GM18508 (cell line): ENCODE results near the gene KCND3.

Source experiments
- ATAC-seq: cut with Tn5 transposase; IDR thresholded peaks from one replicate; pipeline ENCODE4 v1.9.1; 2021; ENCODE audit warnings: moderate number of reproducible peaks; ENCODE audit not compliant: insufficient read depth, unreplicated experiment

Gene KCND3

DNA sequence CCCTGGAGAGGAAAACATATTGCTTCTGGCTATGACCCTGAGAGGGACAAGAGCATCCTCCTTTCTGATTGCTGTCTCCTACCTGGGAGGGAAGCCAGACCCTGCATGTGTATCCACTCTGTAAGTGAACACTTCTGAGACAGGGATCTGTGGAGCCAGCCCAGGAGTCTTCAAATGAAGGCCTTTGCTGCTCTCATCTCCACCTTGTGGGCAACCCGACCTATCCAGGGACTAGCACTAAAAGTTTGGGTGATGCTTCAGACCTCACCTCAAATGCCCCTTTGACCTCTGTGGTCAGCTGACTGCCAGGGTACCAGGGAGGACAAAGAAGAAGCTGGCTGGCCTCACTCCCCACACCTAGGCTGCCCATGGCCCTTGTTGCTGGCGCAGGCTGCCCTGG is 64.7 kb downstream of the KCND3 start:
- ATAC-seq, result no peak

DNA sequence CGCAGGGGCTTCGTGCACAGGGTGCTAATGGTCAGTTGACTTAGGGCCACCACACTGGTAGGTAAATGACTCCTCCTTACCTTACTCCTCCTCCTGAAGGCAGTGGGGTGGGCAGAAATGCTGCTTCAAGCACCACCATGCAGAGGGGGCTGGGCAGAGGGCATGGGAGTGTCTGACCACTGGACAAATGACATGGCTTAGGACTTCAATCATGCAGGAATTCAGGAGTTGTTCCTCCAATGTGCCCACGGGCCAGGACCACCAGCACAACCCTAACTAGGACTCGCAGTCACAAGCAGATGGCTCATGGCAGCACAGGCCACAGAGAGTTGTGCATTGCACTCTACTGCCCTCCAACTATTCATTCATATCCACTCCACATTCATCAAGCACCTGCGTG is 65.7 kb downstream of the KCND3 start:
- no peak for ATAC-seq

DNA sequence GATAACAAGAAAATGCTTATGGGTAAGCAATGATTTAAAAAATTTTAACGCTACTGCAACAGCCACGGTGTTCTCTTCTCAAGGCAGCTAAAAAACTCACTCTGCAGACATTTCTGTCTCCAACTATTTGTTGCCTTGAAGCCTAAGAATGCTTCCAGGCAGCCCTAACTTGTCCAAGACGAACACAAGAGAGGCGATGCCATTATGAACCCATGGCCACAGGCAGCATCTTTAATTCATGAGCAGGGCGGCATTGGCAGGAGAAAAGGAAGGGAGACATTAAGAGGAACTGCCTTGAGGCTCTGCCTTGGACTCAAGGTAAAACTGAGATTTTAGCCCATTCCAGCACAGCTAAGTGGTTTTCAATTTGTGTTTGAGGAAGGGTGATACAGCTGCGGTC is 67.5 kb downstream of the KCND3 start:
- no peak for ATAC-seq

DNA sequence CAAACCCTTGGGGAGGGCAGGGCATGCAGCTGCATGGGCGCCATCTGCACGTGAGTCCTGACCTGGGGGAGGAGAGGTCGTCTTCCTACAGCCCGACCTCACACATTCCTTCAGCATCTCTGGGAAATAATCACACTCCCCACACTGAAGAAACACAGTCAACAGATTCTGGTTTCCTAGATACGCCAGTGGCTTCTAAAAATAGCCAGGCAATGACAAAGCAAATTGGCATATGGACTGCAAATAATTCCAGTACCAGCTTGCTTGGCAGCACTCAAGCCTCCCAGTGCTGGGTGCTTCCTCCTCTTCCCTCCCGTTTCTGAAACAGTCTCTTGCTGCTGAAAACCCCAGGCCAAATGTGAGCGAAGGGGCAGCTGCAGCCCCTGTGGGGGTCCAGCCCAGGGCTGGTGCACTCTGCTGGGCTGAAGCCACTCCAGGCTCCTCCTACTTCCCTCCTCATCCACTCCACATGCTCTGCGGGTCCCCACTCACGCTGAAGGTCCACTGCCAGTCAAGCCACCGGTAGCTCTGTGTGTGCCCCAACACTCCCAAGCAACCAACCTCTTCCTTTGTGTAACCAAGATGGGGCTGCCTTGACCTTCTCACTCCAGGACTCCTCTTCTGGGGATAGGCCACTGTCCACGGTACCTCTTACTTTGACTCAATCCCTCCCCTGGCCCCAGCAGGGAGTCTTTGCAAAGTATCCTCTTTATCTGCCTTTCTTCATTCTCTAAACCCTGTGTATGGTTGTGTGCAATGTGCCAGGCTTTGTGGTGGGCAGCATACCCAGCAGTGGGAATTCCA is 69.0 kb downstream of the KCND3 start:
- ATAC-seq, result no peak

DNA sequence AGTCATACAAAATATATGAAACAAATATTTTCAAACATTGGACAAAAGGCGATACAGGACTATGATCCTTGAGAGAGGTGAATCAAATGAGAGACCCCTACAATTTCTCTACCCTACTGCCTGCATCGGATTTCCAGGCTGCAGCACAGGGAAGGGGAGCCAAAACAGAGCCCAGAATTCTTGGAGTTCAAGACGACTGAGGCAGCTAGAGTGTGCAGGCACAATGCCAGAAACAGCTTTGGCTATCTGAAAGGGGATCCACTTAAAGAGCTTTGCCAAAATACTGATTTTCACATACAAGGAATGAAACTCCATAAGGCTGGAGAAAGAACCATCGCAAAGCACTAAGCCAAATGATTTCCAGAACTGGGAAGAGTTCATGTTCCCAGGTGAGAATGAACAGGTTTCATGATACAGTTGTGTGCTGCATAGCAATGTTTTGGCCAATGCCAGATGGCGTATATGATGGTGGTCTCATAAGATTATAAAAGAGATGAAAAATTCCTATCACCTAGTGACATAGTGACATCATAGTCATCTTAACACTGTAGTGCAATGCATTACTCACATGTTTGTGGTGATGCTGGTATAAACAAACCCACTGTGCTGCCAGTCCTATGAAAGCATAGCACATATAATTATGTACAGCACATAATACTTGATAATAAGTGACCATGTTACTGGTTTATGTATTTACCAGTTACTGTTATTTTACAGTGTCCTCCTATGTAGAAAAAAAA is 77.5 kb downstream of the KCND3 start:
- no peak for ATAC-seq

DNA sequence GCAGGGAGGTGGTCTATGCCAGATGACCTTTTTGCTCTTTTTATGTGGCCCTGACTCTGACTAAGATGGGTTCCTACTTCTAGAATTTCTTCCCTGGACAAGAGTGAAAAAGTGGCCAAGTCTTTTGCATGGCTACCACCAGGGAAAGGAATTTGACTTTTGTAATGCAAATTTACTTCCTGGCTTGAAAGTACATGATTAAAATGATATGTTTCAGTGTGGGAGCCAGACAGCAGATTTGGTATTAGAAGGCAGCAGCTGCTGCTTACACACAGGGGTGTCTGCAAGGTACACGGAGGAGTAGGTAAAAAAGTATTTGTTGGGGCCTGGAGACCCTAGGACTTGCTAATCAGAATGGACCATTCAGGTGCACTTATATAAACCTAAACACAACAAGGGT is 78.4 kb downstream of the KCND3 start:
- ATAC-seq, result no peak

DNA sequence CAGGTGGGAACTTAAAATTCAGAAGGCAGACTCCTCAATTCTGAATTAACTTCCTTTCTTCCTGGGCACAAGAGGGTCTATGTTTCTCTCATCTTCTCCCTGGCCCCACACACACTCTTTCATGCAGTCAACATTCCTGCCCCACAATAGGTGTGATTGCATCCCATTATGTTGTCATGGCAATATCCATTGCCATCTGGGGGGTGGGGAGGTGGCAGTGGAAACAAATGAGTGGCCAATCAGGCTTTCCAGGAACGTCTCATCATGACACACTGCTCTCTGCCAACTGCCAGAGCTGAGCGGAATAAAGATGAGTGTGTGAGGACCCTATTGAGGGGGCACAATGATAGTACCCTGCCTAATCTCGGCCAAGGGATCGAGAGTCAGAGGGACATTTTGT is 80.4 kb downstream of the KCND3 start:
- ATAC-seq, result no peak

DNA sequence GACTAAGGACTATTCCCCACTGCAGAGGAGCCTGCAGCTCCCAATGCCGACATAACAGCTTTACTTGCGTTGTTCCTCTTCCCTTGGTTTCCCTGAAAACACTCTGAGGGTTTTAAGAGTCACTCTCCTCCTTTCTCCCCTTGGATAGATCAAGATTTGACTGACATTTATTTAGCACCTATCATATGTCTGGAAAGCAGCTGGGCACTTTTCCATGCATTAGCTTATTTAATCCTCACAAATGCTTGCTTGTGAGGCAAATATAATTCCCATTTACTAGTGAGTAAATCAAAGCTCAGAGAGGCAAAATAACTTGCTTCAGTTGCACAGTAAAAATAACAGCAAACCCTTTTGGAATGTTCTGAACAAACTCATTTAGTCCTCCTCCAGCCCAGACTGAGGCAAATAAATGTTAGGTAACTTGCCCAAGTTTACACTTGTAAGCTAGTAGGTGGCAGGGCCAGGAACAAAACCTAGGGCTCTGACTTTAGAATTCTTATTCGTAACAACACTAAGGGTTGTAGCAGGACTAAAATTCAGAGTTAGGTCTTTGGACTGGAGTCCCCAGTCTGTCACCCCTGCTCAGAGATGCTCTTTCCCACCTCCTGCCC is 81.4 kb downstream of the KCND3 start:
- ATAC-seq, result no peak

DNA sequence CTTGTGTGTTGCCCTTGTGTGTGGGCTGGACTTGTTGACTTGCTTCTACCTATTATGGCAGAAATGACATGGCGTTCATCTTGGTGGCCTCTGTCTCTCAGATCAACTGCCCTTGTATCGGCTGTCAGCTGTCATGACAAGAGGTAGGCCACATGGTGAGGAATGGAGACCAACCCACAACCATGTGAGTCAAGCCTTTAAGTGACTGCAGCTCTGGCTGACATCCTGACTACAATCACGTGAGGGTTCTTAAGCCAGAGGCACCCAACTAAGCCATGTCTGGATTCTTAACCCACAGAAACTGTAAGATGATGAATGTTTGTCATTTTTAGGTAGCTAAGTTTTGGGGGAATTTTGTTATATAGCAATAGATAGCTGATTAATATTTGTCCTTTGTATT is 82.1 kb downstream of the KCND3 start:
- ATAC-seq, result no peak

DNA sequence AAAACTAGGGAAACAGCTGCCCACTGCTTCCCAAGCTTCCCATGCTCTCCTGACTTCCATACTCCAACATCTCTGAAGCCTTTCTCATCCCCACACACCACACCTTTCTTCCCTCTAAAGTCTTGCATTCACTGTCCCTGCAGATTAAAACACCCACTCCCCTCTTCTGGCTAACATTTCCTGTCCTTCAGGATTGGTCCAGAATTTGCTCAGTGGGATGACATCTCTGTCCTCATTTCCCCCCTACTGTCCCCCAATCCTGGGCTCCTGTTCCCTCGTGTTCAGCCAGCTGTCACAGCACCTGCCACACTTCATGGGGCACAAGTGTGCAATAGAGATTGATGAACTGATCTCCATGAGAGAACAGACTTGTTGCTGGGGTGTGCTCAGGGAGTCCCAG is 82.7 kb downstream of the KCND3 start:
- no peak for ATAC-seq

DNA sequence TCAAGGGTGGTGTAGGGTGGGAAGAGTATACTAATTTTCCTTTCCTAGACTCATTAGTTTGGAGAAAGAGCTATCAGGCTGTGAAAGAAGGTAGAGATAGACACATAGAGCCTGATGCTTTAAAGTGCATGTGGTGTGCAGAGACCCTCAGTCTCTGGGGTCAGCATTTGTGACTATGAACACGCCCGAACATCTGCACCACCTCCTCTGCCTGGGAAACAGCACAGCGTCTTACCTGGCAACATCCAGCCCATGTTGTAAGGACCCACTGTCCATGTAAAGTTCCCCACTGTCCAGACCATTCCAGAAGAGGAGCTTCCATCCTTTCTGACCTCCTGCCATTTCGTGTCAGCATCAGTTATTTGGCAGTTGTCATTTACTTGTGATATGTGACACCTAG is 83.4 kb downstream of the KCND3 start:
- ATAC-seq, result no peak

DNA sequence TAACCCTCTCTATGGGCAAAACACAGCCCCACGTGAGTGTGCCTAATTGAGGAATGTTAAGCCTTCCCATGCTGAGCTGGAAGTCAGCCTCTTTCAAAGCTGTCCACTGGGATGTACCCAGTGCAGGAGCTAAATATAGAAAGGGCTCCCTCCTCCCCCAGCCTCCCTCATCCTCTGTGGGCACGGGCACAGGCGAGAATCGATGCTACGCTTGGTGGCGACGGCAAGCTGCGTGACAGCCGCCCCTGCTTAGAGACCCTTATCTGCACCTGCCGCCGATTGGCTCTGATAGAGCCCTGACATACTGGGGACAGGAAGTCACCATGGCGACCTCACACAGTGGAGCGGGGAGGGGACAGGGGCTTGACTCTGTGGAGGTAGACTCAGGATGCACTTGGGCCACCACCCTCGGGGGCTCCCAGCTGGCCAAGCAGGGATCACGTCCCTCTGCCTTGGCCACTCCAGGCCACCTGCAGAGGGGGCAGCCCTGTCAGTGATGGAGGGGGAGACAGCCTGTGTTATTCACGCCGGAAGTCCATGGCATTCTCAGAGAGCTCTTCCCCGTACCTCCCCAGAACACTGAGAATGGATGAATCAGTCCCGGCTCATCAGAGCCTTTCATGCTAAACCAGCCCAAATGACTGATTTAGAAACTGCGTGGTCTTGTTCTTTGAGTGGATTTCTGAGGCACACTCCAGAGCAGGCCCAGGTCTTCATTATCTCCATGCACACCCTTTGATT is 84.8 kb downstream of the KCND3 start:
- no peak for ATAC-seq

DNA sequence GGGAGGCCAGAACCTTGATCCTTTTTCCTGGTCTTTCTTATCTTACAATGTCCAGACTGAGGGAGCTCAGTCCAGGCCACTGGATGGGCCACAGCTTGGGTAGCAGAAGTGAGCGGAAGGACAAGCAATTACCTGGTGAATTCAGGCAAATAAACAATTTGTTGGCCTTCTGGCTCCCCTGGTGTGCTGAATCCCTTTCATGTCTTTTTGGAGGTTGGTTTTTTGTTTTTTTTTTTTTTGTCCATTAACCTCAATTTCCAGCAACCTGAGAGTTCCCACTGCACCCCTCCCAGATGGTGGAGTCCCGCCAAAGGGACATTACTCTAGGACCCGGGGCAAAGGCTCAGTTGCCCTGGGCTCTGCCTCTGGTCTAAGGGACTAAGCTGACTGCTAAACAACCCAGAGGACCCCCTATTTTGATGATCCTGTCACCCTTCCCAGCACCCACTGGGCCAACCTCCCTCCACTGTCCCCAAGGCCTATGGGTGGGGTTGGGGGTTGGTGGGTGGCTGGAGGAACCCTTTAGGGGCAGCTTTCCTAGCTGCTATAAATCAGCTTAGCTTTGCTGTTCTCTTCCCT is 85.5 kb downstream of the KCND3 start:
- no peak for ATAC-seq

DNA sequence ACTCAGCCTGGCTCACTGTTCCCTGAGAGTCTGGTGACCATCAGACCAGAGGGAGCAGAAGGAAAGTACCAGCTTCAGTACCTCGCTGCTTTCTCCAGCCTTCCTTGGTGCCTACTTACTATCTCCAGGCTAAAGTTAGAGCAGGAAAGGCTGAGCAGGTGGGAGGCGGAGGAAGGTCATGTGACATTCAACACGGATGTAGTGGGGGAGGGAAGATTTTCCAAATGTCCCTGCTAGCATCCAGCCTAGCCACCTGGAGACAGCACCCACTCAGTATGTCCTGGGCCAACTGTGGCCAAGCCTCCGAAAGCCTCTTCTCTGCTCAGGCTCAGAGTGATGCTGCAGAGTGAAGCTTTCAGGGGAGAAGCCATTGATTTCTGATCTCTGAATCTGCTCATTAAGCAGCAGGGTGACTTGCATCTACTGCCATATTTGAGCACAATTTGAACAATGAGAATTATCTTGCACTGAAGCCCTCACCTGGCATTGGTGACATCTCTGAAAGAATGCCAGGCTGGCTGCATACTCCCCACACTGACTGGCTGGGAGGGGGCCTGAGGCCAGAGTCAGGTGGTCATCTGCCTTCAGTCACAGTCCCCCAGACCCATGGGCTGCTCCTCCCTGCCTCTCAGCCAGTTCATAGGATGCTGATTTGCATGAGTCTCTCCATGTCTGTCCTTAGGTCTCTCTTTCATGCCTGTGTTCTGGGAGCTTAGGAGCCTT is 86.2 kb downstream of the KCND3 start:
- ATAC-seq, result no peak

DNA sequence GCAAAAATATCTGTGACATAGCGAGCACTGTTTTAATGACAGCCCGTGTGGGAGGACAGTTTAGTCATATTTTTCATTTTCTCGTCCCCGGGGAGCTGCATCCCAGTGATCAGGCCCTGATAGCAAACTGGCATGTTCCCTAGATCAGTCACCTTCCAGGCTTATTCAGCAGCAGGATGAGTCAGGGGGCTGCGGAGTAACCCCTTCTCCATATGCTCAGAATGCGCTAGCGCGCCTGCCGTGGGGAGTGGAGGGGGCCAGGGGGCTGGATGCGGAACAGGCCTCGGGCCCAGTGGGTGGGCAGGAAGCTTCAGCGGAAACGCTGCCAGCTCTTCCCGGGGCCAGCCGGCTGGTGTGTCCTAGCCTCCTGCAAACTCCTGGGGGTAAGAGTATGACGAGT is 94.0 kb downstream of the KCND3 start:
- ATAC-seq, result no peak

DNA sequence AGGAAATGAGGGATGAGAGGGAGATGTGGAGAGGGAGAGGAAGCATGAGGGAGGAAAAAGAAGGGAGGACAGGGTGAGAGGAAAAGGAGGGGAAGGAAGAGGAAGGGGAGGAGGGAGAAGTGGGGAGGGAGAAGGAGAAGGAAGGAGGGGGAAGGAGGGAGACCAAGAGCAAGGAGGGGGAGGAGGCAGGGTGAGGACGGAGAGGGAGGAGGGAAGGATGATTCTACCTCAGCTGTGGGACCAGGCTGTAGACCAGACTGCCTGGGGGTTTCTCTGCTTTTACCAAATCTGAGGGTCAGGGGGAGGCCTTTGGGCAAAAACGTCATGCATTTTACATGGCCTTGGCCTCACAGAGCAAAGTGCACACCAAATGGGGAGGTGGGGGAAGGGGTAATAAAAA is 94.5 kb downstream of the KCND3 start:
- no peak for ATAC-seq

DNA sequence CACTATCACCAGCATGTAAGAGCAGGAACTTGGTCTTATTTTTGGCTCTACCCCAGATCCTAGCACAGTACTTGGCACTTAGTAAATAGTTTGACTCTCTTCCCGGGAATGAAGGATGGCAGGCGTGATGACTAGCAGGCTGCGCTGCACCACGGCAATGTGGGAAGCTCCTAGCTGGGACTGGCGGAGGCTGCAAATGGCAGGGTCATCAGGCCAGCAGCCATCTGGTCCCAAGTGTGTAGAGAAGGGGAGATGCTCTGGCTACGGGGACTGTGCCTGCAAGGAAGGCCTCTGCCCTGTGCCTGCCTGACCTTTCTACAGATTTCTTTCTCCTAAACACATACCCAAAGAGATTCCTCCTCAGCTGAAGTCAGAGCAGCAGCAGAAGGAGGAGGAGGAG is 95.0 kb downstream of the KCND3 start:
- ATAC-seq, result no peak

DNA sequence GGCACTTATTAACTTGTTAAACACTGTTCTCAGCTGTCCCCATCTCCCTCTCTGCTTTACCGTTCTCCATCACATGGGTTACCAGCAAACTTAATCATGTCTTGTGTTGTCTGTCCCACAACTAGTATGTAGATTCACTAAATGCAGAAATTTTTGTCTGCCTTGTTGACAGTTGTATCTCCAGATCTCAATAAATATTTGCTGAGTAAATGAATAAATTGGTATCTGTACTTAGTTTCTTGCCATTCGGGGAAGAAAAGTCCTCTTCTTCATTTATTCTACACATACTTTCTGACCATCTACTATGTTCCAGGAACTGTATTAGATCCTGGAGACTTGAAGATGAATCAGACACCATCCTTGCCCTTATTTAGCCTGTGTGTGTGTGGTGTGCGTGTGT is 97.9 kb downstream of the KCND3 start:
- ATAC-seq, result no peak

DNA sequence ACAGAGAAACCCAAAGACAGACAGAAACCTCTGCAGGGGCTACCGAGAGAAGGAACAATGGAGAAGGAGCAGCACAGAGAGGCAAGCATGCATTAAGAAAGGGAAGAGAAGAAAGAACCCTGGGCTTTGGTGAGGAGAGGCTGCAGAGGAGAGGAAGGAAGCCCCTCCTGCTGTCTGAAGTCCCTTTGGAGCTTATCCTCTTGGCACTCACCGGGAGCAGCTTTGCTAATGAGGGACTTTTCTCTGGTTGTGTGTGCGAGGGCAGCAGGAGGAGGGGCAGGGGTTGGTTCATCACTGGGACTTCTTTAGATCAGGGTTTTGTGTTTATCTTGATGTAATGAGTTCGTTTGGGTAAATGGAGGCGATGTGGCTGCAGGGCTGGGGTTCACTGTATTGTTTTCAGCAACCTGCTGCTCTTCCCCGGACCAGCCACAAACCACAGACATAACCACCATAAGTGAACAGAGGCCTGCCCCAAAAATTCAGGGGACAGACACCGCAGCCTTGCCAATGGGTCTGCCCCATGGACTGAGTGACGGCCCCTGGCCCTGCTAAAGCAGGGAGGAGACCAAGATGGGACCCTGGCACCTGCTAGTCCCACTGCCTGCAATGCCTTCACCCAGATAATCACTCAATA is 100.6 kb downstream of the KCND3 start:
- ATAC-seq, result no peak
